Measurements from ENCODE around the gene MPZL1. TPM values are rescaled to one million over a fixed set of nuclear protein-coding genes. Genes with fewer than 3 reads are reported as not detected.

The MPZL1 gene
- total RNA-seq, 1 experiment from 2014 or later, result 71.7 TPM

DNA sequence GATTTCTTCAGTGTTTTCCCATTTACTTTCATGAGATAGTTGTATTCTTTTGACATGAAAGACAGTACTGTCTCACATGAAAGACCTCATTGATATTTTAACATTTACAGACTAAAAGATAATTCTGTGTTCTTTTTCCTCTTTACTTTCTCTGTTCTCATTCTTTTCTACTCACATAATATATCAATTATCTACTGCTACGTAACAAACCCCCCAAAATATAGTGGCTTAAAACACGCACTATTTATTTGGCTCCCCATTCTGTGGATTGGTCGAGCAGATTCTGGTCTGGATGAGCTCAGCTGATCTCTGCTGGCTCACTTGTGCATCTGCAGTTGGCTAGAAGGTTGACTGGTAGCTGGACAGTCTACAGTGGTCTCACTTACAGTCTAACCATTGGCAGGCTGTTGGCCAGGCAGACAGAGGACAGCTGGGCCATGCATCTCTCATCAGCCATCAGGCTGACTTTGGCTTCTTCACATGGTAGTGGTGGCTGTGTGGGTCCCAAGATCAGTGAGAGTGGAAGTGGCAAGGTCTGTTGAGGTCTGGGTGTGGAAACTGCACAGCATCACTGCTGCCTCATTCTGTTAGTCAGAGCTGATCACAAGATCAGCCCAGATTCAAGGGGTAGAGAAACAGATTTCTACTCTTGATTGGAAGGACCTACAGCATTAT lies 63.2 kb downstream of the MPZL1 start:
- no peak for DNase-seq (ENCODE audit: low spot score)
- Mint-ChIP-seq H3K27ac (peak overlapping the region; percentile 37; the same call in 1 of the 2 replicates), H3K9me3 (peaks cover 8% of the 10 kb centered on the region), H3K36me3 (peaks cover 48% of the 10 kb centered on the region), H3K4me1 (no peaks in the 10 kb centered on the region), H3K27me3 (ENCODE audit: low read depth) (no peaks in the 10 kb centered on the region), H3K4me3 (no peak overlapping the region)
- CTCF ChIA-PET, result interaction anchor here (2.0 kb wide), 1 partner anchor 18 kb away, joined by 5 read pairs; no protein-coding TSS in a partner anchor
- no peak for TF ChIP-seq GABPB1 (CRISPR knock-in tag; IDR thresholded peaks at IDR 0.05)
- TF ChIP-seq CBFB (CRISPR knock-in tag; IDR thresholded peaks at IDR 0.05; ENCODE audit: low read depth), result no peak
- TF ChIP-seq NR3C1 (CRISPR knock-in tag; conservative IDR thresholded peaks at IDR 0.05; ENCODE audit: low read depth), result no peak
- TF ChIP-seq, protein P1, sequence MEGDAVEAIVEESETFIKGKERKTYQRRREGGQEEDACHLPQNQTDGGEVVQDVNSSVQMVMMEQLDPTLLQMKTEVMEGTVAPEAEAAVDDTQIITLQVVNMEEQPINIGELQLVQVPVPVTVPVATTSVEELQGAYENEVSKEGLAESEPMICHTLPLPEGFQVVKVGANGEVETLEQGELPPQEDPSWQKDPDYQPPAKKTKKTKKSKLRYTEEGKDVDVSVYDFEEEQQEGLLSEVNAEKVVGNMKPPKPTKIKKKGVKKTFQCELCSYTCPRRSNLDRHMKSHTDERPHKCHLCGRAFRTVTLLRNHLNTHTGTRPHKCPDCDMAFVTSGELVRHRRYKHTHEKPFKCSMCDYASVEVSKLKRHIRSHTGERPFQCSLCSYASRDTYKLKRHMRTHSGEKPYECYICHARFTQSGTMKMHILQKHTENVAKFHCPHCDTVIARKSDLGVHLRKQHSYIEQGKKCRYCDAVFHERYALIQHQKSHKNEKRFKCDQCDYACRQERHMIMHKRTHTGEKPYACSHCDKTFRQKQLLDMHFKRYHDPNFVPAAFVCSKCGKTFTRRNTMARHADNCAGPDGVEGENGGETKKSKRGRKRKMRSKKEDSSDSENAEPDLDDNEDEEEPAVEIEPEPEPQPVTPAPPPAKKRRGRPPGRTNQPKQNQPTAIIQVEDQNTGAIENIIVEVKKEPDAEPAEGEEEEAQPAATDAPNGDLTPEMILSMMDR (IDR thresholded peaks at IDR 0.05), result no peak
- no peak for TF ChIP-seq TEAD4 (CRISPR knock-in tag; IDR thresholded peaks at IDR 0.05)
- POLR2A ChIA-PET, result no interaction called here
- no peak for ATAC-seq

DNA sequence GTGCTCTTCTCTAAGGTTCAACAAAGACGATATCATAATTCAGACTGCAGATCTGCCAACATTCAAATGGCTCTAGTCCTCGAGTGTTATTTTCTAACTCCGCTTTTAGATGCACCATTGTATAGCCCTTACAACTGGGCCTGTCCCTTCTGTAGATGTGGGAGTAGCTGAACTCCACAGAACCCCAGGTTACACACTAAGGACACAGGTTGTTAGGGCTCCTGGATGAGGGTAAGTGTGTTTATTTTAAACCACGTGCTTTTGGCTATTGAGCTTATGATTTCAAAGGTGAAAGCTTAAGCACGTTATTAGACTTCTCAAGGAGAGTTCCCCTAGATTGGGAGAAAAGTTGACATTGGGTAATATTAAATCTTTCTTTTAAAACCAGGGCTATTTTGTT lies 64.7 kb downstream of the MPZL1 start:
- Mint-ChIP-seq H3K4me1 (no peaks in the 10 kb centered on the region), H3K36me3 (peaks cover 43% of the 10 kb centered on the region), H3K27me3 (ENCODE audit: low read depth) (no peaks in the 10 kb centered on the region), H3K9me3 (no peaks in the 10 kb centered on the region), H3K4me3 (no peak overlapping the region), H3K27ac (no peak overlapping the region; the same call in 1 of the 2 replicates)
- ChIA-PET POLR2A (no interaction called here), CTCF (interaction anchor here (2.0 kb wide), 1 partner anchor 17 kb away, joined by 5 read pairs; no protein-coding TSS in a partner anchor)
- ATAC-seq (no peak), DNase-seq (ENCODE audit: low spot score) (no peak)
- TF ChIP-seq ZNF416 (CRISPR knock-in tag; IDR thresholded peaks at IDR 0.05), result no peak
- TF ChIP-seq CREB1 (CRISPR knock-in tag; IDR thresholded peaks at IDR 0.05), result no peak
- TF ChIP-seq NR2C2 (CRISPR knock-in tag; IDR thresholded peaks at IDR 0.05), result no peak
- TF ChIP-seq, protein P2, sequence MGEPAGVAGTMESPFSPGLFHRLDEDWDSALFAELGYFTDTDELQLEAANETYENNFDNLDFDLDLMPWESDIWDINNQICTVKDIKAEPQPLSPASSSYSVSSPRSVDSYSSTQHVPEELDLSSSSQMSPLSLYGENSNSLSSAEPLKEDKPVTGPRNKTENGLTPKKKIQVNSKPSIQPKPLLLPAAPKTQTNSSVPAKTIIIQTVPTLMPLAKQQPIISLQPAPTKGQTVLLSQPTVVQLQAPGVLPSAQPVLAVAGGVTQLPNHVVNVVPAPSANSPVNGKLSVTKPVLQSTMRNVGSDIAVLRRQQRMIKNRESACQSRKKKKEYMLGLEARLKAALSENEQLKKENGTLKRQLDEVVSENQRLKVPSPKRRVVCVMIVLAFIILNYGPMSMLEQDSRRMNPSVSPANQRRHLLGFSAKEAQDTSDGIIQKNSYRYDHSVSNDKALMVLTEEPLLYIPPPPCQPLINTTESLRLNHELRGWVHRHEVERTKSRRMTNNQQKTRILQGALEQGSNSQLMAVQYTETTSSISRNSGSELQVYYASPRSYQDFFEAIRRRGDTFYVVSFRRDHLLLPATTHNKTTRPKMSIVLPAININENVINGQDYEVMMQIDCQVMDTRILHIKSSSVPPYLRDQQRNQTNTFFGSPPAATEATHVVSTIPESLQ (CRISPR knock-in tag; IDR thresholded peaks at IDR 0.05), result no peak
- no peak for TF ChIP-seq ELF4 (CRISPR knock-in tag; IDR thresholded peaks at IDR 0.05; ENCODE audit: low read depth)
- no peak for TF ChIP-seq NFE2L1 (CRISPR knock-in tag; IDR thresholded peaks at IDR 0.05)

DNA sequence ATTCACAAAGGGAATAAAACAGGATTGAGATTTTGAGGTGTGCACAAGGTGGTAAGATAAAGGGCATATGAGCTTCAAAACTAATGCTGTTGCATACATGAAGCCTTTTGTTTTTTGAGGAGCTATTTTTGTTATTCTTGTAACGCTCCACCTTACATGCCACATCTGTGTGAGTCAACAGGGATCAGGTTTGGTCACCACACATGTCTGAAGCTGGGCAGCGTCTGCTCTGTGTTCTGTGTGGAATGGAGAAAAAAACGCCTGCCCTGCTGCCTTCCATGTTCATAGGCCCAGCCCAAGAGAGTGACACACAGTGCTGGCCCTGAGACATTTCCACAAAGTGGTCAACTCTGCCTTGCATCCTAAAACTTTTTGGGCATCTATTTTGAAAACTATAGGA lies 67.7 kb downstream of the MPZL1 start:
- DNase-seq (ENCODE audit: low spot score), result no peak
- ChIA-PET CTCF (interaction anchor here (0.6 kb wide), 1 partner anchor 528 kb away, joined by 3 read pairs; no protein-coding TSS in a partner anchor), POLR2A (no interaction called here)
- no peak for ATAC-seq
- Mint-ChIP-seq H3K36me3 (peaks cover 56% of the 10 kb centered on the region), H3K27ac (no peak overlapping the region), H3K4me1 (peaks cover 3% of the 10 kb centered on the region), H3K27me3 (ENCODE audit: low read depth) (no peaks in the 10 kb centered on the region), H3K4me3 (no peak overlapping the region), H3K9me3 (no peaks in the 10 kb centered on the region)
- TF ChIP-seq, protein P3, sequence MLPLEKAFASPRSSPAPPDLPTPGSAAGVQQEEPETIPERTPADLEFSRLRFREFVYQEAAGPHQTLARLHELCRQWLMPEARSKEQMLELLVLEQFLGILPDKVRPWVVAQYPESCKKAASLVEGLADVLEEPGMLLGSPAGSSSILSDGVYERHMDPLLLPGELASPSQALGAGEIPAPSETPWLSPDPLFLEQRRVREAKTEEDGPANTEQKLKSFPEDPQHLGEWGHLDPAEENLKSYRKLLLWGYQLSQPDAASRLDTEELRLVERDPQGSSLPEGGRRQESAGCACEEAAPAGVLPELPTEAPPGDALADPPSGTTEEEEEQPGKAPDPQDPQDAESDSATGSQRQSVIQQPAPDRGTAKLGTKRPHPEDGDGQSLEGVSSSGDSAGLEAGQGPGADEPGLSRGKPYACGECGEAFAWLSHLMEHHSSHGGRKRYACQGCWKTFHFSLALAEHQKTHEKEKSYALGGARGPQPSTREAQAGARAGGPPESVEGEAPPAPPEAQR (CRISPR knock-in tag; IDR thresholded peaks at IDR 0.05), result no peak
- TF ChIP-seq, protein P4, sequence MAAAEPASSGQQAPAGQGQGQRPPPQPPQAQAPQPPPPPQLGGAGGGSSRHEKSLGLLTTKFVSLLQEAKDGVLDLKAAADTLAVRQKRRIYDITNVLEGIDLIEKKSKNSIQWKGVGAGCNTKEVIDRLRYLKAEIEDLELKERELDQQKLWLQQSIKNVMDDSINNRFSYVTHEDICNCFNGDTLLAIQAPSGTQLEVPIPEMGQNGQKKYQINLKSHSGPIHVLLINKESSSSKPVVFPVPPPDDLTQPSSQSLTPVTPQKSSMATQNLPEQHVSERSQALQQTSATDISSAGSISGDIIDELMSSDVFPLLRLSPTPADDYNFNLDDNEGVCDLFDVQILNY (CRISPR knock-in tag; IDR thresholded peaks at IDR 0.05), result no peak
- no peak for TF ChIP-seq IRF2 (CRISPR knock-in tag; IDR thresholded peaks at IDR 0.05; ENCODE audit: borderline replicate concordance, low read depth)
- TF ChIP-seq, protein P5, sequence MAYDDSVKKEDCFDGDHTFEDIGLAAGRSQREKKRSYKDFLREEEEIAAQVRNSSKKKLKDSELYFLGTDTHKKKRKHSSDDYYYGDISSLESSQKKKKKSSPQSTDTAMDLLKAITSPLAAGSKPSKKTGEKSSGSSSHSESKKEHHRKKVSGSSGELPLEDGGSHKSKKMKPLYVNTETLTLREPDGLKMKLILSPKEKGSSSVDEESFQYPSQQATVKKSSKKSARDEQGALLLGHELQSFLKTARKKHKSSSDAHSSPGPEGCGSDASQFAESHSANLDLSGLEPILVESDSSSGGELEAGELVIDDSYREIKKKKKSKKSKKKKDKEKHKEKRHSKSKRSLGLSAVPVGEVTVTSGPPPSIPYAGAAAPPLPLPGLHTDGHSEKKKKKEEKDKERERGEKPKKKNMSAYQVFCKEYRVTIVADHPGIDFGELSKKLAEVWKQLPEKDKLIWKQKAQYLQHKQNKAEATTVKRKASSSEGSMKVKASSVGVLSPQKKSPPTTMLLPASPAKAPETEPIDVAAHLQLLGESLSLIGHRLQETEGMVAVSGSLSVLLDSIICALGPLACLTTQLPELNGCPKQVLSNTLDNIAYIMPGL (CRISPR knock-in tag; IDR thresholded peaks at IDR 0.05), result no peak
- TF ChIP-seq KAT7 (CRISPR knock-in tag; IDR thresholded peaks at IDR 0.05; ENCODE audit: borderline replicate concordance), result no peak
- TF ChIP-seq, protein P6, sequence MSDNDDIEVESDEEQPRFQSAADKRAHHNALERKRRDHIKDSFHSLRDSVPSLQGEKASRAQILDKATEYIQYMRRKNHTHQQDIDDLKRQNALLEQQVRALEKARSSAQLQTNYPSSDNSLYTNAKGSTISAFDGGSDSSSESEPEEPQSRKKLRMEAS (CRISPR knock-in tag; IDR thresholded peaks at IDR 0.05), result no peak
- TF ChIP-seq JAZF1 (CRISPR knock-in tag; IDR thresholded peaks at IDR 0.05), result no peak
- no peak for TF ChIP-seq ZNF263 (CRISPR knock-in tag; IDR thresholded peaks at IDR 0.05; ENCODE audit: low read depth)
- TF ChIP-seq ZNF121 (CRISPR knock-in tag; IDR thresholded peaks at IDR 0.05), result no peak
- TF ChIP-seq, protein P7, sequence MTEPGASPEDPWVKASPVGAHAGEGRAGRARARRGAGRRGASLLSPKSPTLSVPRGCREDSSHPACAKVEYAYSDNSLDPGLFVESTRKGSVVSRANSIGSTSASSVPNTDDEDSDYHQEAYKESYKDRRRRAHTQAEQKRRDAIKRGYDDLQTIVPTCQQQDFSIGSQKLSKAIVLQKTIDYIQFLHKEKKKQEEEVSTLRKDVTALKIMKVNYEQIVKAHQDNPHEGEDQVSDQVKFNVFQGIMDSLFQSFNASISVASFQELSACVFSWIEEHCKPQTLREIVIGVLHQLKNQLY (CRISPR knock-in tag; IDR thresholded peaks at IDR 0.05), result no peak

All from WTC11 (cell line).